Retinal pigment epithelial cell (primary cell): ENCODE results near the gene ATP8A2.

ENCODE experiments used
- DNase-seq: peaks from one replicate; pipeline ENCODE4 v3.0.0-alpha.2; 2010; ENCODE audit warnings: low read depth
- H3K4me3 ChIP-seq: 2 replicates; pipeline ENCODE4 v1.5.1; 2011; ENCODE audit warnings: mild to moderate bottlenecking, low read length, control low read depth, moderate library complexity
- TF ChIP-seq, protein P1 (sequence below): conservative IDR thresholded peaks from 2 replicates; pipeline ENCODE4 v1.5.1; 2011; ENCODE audit warnings: low read depth, low read length, control low read depth, inconsistent platforms

Gene ATP8A2

DNA sequence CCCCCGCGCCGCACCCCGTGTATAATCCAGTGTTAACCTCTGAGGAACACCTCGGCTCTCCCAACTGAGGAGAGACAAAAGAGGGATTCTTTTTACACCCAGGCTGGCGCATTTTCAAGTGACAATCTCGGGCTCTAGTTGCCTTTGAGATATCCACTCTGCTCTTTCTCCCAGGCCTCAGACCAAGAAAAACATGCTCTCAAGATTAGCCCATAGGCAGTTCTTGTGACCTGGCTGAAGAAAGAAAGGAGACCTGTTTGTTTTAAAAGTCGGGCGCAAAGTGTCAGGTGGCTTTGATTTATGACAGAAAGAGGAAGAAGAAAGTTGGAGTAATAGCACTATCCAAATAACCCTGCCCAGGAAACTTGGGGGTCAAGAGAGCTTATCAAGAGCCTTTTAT, 652.8 kb downstream of the ATP8A2 start:
- TF ChIP-seq, protein P1, sequence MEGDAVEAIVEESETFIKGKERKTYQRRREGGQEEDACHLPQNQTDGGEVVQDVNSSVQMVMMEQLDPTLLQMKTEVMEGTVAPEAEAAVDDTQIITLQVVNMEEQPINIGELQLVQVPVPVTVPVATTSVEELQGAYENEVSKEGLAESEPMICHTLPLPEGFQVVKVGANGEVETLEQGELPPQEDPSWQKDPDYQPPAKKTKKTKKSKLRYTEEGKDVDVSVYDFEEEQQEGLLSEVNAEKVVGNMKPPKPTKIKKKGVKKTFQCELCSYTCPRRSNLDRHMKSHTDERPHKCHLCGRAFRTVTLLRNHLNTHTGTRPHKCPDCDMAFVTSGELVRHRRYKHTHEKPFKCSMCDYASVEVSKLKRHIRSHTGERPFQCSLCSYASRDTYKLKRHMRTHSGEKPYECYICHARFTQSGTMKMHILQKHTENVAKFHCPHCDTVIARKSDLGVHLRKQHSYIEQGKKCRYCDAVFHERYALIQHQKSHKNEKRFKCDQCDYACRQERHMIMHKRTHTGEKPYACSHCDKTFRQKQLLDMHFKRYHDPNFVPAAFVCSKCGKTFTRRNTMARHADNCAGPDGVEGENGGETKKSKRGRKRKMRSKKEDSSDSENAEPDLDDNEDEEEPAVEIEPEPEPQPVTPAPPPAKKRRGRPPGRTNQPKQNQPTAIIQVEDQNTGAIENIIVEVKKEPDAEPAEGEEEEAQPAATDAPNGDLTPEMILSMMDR: no peak
- DNase-seq: no peak
- H3K4me3 ChIP-seq: no peak overlapping the region

DNA sequence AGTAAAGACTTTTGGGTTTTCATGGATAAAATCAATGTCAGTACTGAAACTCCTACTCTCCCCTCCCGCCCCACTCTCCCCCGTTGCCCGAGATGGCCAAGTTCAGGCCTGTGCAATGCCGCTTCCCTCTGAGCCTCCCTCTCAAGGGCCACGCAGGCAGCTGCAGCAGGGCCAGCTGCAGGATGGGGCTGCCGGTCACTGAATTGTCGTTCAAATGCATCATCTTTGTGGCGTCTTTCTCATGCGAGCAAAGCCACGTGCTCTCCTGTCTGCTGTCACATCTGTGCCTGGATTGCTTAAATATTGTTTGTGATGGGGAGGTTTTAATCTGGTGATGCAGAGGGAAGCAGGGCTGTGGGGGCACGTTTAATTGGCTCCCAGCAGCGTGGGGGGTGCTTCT, 653.4 kb downstream of the ATP8A2 start:
- no peak overlapping the region for H3K4me3 ChIP-seq
- TF ChIP-seq, protein P1: no peak
- DNase-seq: no peak

DNA sequence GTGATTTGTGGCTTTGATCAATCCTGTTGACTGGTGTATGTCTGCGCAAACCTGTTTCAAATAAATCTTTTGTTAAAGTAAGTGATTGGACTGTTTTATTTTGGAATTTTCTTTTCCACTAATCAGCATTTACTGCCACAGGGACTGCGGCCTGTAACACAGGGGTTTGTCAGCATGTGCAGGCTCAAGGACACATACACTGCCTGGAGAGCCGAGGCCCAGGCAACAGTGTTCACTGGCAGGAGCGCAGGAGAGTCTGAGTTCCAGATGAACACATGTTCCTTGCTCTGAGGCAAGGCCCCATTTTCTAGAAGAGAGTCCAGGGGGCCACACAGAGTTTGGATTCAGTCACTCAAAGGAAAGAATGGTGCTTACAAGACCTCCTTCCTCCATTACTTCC, 654.0 kb downstream of the ATP8A2 start:
- no peak overlapping the region for H3K4me3 ChIP-seq
- TF ChIP-seq, protein P1: no peak
- DNase-seq: no peak

DNA sequence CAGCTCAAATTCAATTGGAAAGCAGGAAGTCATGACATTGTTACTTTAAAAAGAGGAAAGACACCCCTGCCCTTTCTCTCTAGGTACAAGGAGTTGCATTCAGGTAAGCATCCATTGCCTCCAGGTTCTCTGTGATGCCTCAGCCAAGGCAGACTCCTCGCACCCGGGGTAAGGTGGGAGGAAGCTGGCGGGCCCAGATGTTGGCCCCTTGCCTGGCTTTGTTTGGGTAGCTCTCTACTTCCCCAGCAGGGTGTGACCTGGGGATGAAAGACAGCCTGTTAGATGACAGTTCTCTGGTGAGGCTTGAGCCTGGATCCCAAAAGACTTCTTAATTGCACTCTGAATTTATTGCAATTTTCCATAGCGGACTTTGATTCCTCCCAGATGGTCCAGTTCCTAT, 654.4 kb downstream of the ATP8A2 start:
- TF ChIP-seq, protein P1: no peak
- H3K4me3 ChIP-seq: no peak overlapping the region
- no peak for DNase-seq

DNA sequence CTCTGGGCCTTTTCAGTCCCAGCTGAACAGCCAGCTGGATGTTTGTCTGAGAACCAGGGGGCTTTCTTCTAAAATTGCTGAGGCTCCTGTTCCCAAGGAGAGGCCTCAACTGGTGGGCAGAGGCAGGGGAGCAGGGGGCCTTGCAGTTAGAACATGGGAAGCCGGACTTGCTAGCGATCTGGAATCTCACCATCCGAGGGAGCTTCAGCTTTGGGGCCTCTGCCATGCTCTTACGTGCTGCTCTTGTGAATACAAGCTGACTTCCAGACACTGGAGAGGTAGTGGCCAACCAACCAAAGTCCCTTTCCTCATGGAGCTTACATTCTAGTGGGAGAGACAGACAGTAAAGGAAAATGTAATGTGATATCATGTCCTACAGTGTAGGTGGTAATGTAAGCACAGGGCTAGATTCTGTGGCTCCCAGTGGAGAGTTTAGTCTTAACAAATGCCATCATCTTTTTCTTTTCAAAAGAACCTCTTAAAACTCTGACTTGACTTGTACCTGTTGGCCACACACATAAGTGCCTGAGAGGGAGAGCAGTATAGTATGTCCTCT, 657.9 kb downstream of the ATP8A2 start:
- TF ChIP-seq, protein P1: no peak

DNA sequence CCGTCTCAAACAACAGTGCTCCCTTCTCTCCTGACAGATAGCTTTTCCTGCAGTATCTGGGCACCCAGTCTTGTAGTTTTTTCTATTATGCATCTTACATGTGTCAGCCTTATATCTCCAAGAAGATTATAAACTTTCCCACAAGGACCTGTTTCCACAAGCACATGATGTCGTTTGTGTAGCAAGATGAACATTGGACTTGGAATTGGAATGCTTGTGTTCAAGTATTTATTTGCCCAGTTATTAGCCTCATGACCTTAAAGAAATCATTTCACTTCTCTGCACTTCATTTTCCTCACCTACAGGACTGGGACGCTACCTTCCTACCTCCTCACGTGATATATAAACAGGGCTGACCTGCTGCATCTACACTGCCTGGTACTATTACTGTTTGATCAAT, 658.6 kb downstream of the ATP8A2 start:
- no peak overlapping the region for H3K4me3 ChIP-seq
- DNase-seq: no peak
- TF ChIP-seq, protein P1: no peak

More for the DNA sequence above, 657.9 kb downstream of the ATP8A2 start:
- no peak overlapping the region for H3K4me3 ChIP-seq
- DNase-seq: no peak

DNA sequence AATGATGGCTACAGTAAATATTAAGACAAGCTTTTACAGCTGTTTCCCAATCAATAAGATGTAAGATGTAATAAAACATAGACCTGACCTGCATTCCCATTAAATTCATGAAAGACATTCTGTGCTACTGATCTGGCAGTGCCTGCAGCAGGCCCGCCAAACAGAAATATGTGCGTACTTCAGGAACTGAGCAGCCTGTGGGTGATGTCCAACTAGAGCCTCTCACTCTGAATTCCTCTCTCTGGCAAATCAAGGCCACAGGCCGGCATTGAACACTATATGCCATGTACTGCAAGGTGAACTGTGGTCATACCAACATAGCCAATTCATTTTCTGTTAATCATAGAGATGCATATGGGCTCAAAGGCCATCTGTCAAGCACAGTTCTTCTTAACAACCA, 662.2 kb downstream of the ATP8A2 start:
- TF ChIP-seq, protein P1: no peak
- H3K4me3 ChIP-seq: no peak overlapping the region
- no peak for DNase-seq
